Measurements from ENCODE around the gene MFAP3L.

Gene MFAP3L

GRCh38 chr4:169975838-169976796 is 50.1 kb downstream of the MFAP3L start:
- no peaks in the 10 kb centered on the region for H4K20me1 ChIP-seq (ENCODE audit: insufficient read depth, low read length)
- no peak overlapping the region for H3K4me2 ChIP-seq (ENCODE audit: low read length)
- H3K27me3 ChIP-seq (ENCODE audit: low read depth, low read length): peaks cover 32% of the 10 kb centered on the region
- no peak overlapping the region for H2AFZ ChIP-seq (ENCODE audit: low read depth, low read length)
- H3K4me3 ChIP-seq (ENCODE audit: low read length): no peak overlapping the region
- no peaks in the 10 kb centered on the region for H3K4me1 ChIP-seq (ENCODE audit: low read length)
- no peak overlapping the region for H3K9ac ChIP-seq (ENCODE audit: low read length)
- H3K36me3 ChIP-seq (replicated peaks; ENCODE audit: low read depth, low read length): no peaks in the 10 kb centered on the region
- H3K9me3 ChIP-seq (ENCODE audit: insufficient read depth, low read length): no peaks in the 10 kb centered on the region
- no peak for TF ChIP-seq CTCF (IDR thresholded peaks at IDR 0.05; ENCODE audit: low read depth, low read length)
- TF ChIP-seq EZH2phosphoT487 (IDR thresholded peaks at IDR 0.05; ENCODE audit: low read depth): no peak
- H3K79me2 ChIP-seq (ENCODE audit: low read length): no peaks in the 10 kb centered on the region
- H3K27ac ChIP-seq (ENCODE audit: low read length): no peak overlapping the region

GRCh38 chr4:169975131-169975837 is 50.9 kb downstream of the MFAP3L start:
- Histone ChIP-seq H3K4me2 (ENCODE audit: low read length) (no peak overlapping the region), H3K4me1 (ENCODE audit: low read length) (no peaks in the 10 kb centered on the region), H4K20me1 (ENCODE audit: insufficient read depth, low read length) (no peaks in the 10 kb centered on the region), H3K79me2 (ENCODE audit: low read length) (no peaks in the 10 kb centered on the region), H2AFZ (ENCODE audit: low read depth, low read length) (no peak overlapping the region), H3K27me3 (ENCODE audit: low read depth, low read length) (peaks cover 33% of the 10 kb centered on the region), H3K9ac (ENCODE audit: low read length) (no peak overlapping the region), H3K27ac (ENCODE audit: low read length) (no peak overlapping the region), H3K4me3 (ENCODE audit: low read length) (no peak overlapping the region), H3K9me3 (ENCODE audit: insufficient read depth, low read length) (no peaks in the 10 kb centered on the region), H3K36me3 (replicated peaks; ENCODE audit: low read depth, low read length) (no peaks in the 10 kb centered on the region)
- TF ChIP-seq CTCF (IDR thresholded peaks at IDR 0.05; ENCODE audit: low read depth, low read length): no peak
- no peak for TF ChIP-seq EZH2phosphoT487 (IDR thresholded peaks at IDR 0.05; ENCODE audit: low read depth)

GRCh38 chr4:169971456-169972015 is 54.7 kb downstream of the MFAP3L start:
- H3K4me3 ChIP-seq (ENCODE audit: low read length): no peak overlapping the region
- H3K36me3 ChIP-seq (replicated peaks; ENCODE audit: low read depth, low read length): no peaks in the 10 kb centered on the region
- H3K79me2 ChIP-seq (ENCODE audit: low read length): no peaks in the 10 kb centered on the region
- TF ChIP-seq EZH2phosphoT487 (IDR thresholded peaks at IDR 0.05; ENCODE audit: low read depth) (no peak), CTCF (IDR thresholded peaks at IDR 0.05; ENCODE audit: low read depth, low read length) (no peak)
- no peak overlapping the region for H3K4me2 ChIP-seq (ENCODE audit: low read length)
- no peaks in the 10 kb centered on the region for H4K20me1 ChIP-seq (ENCODE audit: insufficient read depth, low read length)
- peaks cover 10% of the 10 kb centered on the region; the same call in 1 of the 2 replicates for H3K4me1 ChIP-seq (ENCODE audit: low read length)
- H3K9ac ChIP-seq (ENCODE audit: low read length): no peak overlapping the region
- peaks cover 54% of the 10 kb centered on the region for H3K27me3 ChIP-seq (ENCODE audit: low read depth, low read length)
- H2AFZ ChIP-seq (ENCODE audit: low read depth, low read length): no peak overlapping the region
- H3K27ac ChIP-seq (ENCODE audit: low read length): no peak overlapping the region
- H3K9me3 ChIP-seq (ENCODE audit: insufficient read depth, low read length): no peaks in the 10 kb centered on the region

- no peak overlapping the region for H3K9ac ChIP-seq (ENCODE audit: low read length)
- H3K4me1 ChIP-seq (ENCODE audit: low read length): peaks cover 10% of the 10 kb centered on the region; the same call in 1 of the 2 replicates
- H3K4me3 ChIP-seq (ENCODE audit: low read length): no peak overlapping the region
- no peaks in the 10 kb centered on the region for H4K20me1 ChIP-seq (ENCODE audit: insufficient read depth, low read length)
- H3K79me2 ChIP-seq (ENCODE audit: low read length): no peaks in the 10 kb centered on the region
- H3K27me3 ChIP-seq (ENCODE audit: low read depth, low read length): peaks cover 40% of the 10 kb centered on the region
- no peak overlapping the region for H3K4me2 ChIP-seq (ENCODE audit: low read length)
- no peaks in the 10 kb centered on the region for H3K36me3 ChIP-seq (replicated peaks; ENCODE audit: low read depth, low read length)
- H2AFZ ChIP-seq (ENCODE audit: low read depth, low read length): no peak overlapping the region
- H3K9me3 ChIP-seq (ENCODE audit: insufficient read depth, low read length): no peaks in the 10 kb centered on the region
- no peak overlapping the region for H3K27ac ChIP-seq (ENCODE audit: low read length)
- TF ChIP-seq EZH2phosphoT487 (IDR thresholded peaks at IDR 0.05; ENCODE audit: low read depth) (no peak), CTCF (IDR thresholded peaks at IDR 0.05; ENCODE audit: low read depth, low read length) (no peak)
Measured at GRCh38 chr4:169968999-169969398, 57.2 kb downstream of the MFAP3L start.
